ENCODE measurements around the gene RAP2B. TPM values are rescaled to one million over a fixed set of nuclear protein-coding genes. Genes with fewer than 3 reads are reported as not detected.
"Not testable (repeated sequence)": the region's sequence is repeated elsewhere in the genome, so short reads cannot be mapped to it uniquely, and the experiment has no call there.

Gene RAP2B
- total and polyA plus RNA-seq, 2 donors (not counting 1 experiment from before 2014, with no cell fraction given) = 2.8 to 16.9 TPM

GRCh38 chr3:153150991-153151390, 11.0 kb upstream of the RAP2B start:
- no peak overlapping the region for H3K4me2 ChIP-seq (replicated peaks; ENCODE audit: low read depth, low read length, poor library complexity, severe bottlenecking)
- H3K9me3 ChIP-seq (ENCODE audit: control extremely low read depth in 1 of 3, control insufficient read depth in 2 of 3, insufficient read depth in 1 of 3, low read length in 2 of 3) = no peaks in the 10 kb centered on the region
- H3K4me3 ChIP-seq (ENCODE audit: control extremely low read depth in 1 of 5, extremely low read depth in 1 of 5, insufficient read depth in 1 of 5, low read depth in 2 of 5, low read length in 4 of 5) = no peak overlapping the region
- Mint-ChIP-seq H3K4me1 (no peaks in the 10 kb centered on the region), H3K4me3 (no peak overlapping the region), H3K27me3 (no peaks in the 10 kb centered on the region), H3K27ac (no peak overlapping the region), H3K9me3 (ENCODE audit: insufficient read depth) (no peaks in the 10 kb centered on the region)
- ATAC-seq (ENCODE audit: low read depth) (no peak), DNase-seq (no peak)
- H3K27ac ChIP-seq (ENCODE audit: low read length in 2 of 2) = no peak overlapping the region
- intact Hi-C loops (cut with micrococcal nuclease) = no loop called here
- H4K20me1 ChIP-seq (ENCODE audit: control insufficient read depth, insufficient read depth, low read length, poor library complexity, severe bottlenecking) = no peaks in the 10 kb centered on the region
- no peak overlapping the region for H3K9ac ChIP-seq (ENCODE audit: low read length)
- H2AFZ ChIP-seq (ENCODE audit: insufficient read depth, low read depth, low read length, poor library complexity, severe bottlenecking) = no peak overlapping the region
- no peaks in the 10 kb centered on the region for H3K36me3 ChIP-seq (replicated peaks in 1 of 2; ENCODE audit: control extremely low read depth in 1 of 2, control insufficient read depth in 1 of 2, extremely low read depth in 1 of 2, insufficient read depth in 2 of 2, low read length in 1 of 2)
- 70% methylated on average over 2 of the region's 2 CpGs for WGBS (ENCODE audit: insufficient coverage)
- H3K79me2 ChIP-seq (ENCODE audit: control insufficient read depth, insufficient read depth, low read length) = no peaks in the 10 kb centered on the region
- no peaks in the 10 kb centered on the region for H3K4me1 ChIP-seq (ENCODE audit: control insufficient read depth in 2 of 2, insufficient read depth in 2 of 2, low read length in 2 of 2)
- TF ChIP-seq EZH2 (IDR thresholded peaks at IDR 0.05; ENCODE audit: borderline replicate concordance, insufficient read depth, low read depth, low read length, poor library complexity, severe bottlenecking) = no peak
- TF ChIP-seq, protein P1, sequence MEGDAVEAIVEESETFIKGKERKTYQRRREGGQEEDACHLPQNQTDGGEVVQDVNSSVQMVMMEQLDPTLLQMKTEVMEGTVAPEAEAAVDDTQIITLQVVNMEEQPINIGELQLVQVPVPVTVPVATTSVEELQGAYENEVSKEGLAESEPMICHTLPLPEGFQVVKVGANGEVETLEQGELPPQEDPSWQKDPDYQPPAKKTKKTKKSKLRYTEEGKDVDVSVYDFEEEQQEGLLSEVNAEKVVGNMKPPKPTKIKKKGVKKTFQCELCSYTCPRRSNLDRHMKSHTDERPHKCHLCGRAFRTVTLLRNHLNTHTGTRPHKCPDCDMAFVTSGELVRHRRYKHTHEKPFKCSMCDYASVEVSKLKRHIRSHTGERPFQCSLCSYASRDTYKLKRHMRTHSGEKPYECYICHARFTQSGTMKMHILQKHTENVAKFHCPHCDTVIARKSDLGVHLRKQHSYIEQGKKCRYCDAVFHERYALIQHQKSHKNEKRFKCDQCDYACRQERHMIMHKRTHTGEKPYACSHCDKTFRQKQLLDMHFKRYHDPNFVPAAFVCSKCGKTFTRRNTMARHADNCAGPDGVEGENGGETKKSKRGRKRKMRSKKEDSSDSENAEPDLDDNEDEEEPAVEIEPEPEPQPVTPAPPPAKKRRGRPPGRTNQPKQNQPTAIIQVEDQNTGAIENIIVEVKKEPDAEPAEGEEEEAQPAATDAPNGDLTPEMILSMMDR (IDR thresholded peaks at IDR 0.05) = no peak
- H3K27me3 ChIP-seq (replicated peaks in 1 of 4; ENCODE audit: control extremely low read depth in 1 of 4, control insufficient read depth in 3 of 4, insufficient read depth in 4 of 4, low read length in 3 of 4) = no peaks in the 10 kb centered on the region
- POLR2A ChIA-PET = no interaction called here
- CTCF ChIA-PET = interaction anchor here (0.6 kb wide), 1 partner anchor 61 kb away, joined by 4 read pairs; no protein-coding TSS in a partner anchor

DNA sequence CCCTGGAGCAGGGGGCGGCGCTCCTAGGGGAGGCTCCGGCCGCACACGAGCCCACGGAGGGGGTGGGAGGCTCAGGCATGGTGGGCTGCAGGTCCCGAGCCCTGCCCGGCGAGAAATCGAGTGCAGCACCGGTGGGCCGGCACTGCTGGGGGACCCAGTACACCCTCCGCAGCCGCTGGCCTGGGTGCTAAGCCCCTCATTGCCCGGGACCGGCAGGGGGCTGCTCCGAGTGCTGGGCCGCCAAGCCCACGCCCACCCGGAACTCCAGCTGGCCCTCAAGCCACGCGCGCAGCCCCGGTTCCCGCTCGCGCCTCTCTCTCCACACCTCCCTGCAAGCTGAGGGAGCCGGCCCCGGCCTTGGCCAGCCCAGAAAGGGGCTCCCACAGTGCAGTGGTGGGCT, 6.2 kb upstream of the RAP2B start:
- H3K4me2 ChIP-seq (replicated peaks; ENCODE audit: low read depth, low read length, poor library complexity, severe bottlenecking); CTCF ChIA-PET; H3K4me3 Mint-ChIP-seq; H2AFZ ChIP-seq (ENCODE audit: insufficient read depth, low read depth, low read length, poor library complexity, severe bottlenecking); POLR2A ChIA-PET; ATAC-seq (ENCODE audit: low read depth); H3K9me3 ChIP-seq (ENCODE audit: control extremely low read depth in 1 of 3, control insufficient read depth in 2 of 3, insufficient read depth in 1 of 3, low read length in 2 of 3); H3K27ac ChIP-seq (ENCODE audit: low read length in 2 of 2); DNase-seq; H3K4me3 ChIP-seq (ENCODE audit: control extremely low read depth in 1 of 5, extremely low read depth in 1 of 5, insufficient read depth in 1 of 5, low read depth in 2 of 5, low read length in 4 of 5); H3K9me3 Mint-ChIP-seq (ENCODE audit: insufficient read depth); H3K79me2 ChIP-seq (ENCODE audit: control insufficient read depth, insufficient read depth, low read length); H3K27ac Mint-ChIP-seq; H3K9ac ChIP-seq (ENCODE audit: low read length); H4K20me1 ChIP-seq (ENCODE audit: control insufficient read depth, insufficient read depth, low read length, poor library complexity, severe bottlenecking); intact Hi-C loops (cut with micrococcal nuclease); H3K36me3 ChIP-seq (replicated peaks in 1 of 2; ENCODE audit: control extremely low read depth in 1 of 2, control insufficient read depth in 1 of 2, extremely low read depth in 1 of 2, insufficient read depth in 2 of 2, low read length in 1 of 2); H3K27me3 ChIP-seq (replicated peaks in 1 of 4; ENCODE audit: control extremely low read depth in 1 of 4, control insufficient read depth in 3 of 4, insufficient read depth in 4 of 4, low read length in 3 of 4); H3K27me3 Mint-ChIP-seq; H3K4me1 ChIP-seq (ENCODE audit: control insufficient read depth in 2 of 2, insufficient read depth in 2 of 2, low read length in 2 of 2): not testable (repeated sequence)
- WGBS (ENCODE audit: insufficient coverage) = 98% methylated on average over 25 of the region's 29 CpGs
- peaks cover 11% of the 10 kb centered on the region for H3K4me1 Mint-ChIP-seq

Measured in B cell (primary cell).